Naive thymus-derived CD4-positive, alpha-beta T cell (primary cell): ENCODE measurements around the gene PTPRK. TPM values are rescaled to one million over a fixed set of nuclear protein-coding genes. Genes with fewer than 3 reads are reported as not detected.
A peak's percentile ranks its signal among the peaks of the same experiment; 100 is the strongest.
"Not testable (repeated sequence)": the region's sequence is repeated elsewhere in the genome, so short reads cannot be mapped to it uniquely, and the experiment has no call there.

Experiments
- ATAC-seq: fragments of 150-1000 bp; cut with Tn5 transposase; 2 replicates; pipeline ENCODE4 v1.10.0; 2021; ENCODE audit warnings: mild to moderate bottlenecking, moderate library complexity
- CTCF ChIA-PET: fragments of 350-600 bp; sonication (Branson Sonifier 250); formaldehyde crosslinking; loops from one replicate; lab custom pipeline; 2021; ENCODE audit warnings: antibody characterized with exemption; lab: Charles Lee
- POLR2A ChIA-PET: fragments of 350-600 bp; sonication (Branson Sonifier 250); formaldehyde crosslinking; loops from one replicate; lab custom pipeline; 2021; ENCODE audit warnings: antibody characterized with exemption, inconsistent platforms; lab: Charles Lee
- DNase-seq, 9 donors: peaks; one replicate each; pipeline versions ENCODE4 v3.0.0 to v3.0.0-alpha.2; 2020 to 2022; ENCODE audit warnings: mixed read lengths in 1 of 9
- H3K27ac ChIP-seq: one replicate; pipeline ENCODE4 v1.7.0; 2013; ENCODE audit warnings: mild to moderate bottlenecking, low read depth, low read length, moderate library complexity
- H3K27me3 ChIP-seq, 2 donors: one replicate each; pipeline ENCODE4 v1.7.0; 2013; ENCODE audit warnings: low read length in 2 of 2, mild to moderate bottlenecking in 2 of 2, moderate library complexity in 2 of 2; ENCODE audit not compliant: control insufficient read depth in 2 of 2, insufficient read depth in 2 of 2
- H3K36me3 ChIP-seq, 3 experiments: 1 replicate in 2 of 3; 2 replicates in 1 of 3; pipeline ENCODE4 v1.7.0; 2013; ENCODE audit warnings: low read length in 3 of 3, mild to moderate bottlenecking in 3 of 3, moderate library complexity in 1 of 3; ENCODE audit not compliant: insufficient read depth in 3 of 3, control insufficient read depth in 2 of 3
- H3K4me1 ChIP-seq, 2 donors: one replicate each; pipeline ENCODE4 v1.7.0; 2013; ENCODE audit warnings: low read length in 2 of 2, mild to moderate bottlenecking in 2 of 2, moderate library complexity in 1 of 2; ENCODE audit not compliant: control insufficient read depth in 2 of 2, insufficient read depth in 2 of 2
- H3K4me3 ChIP-seq: 2 replicates; pipeline ENCODE4 v1.7.0; 2013; ENCODE audit warnings: mild to moderate bottlenecking, low read length
- H3K9me3 ChIP-seq, 3 experiments: 1 replicate in 2 of 3; 2 replicates in 1 of 3; pipeline ENCODE4 v1.7.0; 2013; ENCODE audit warnings: low read length in 3 of 3; ENCODE audit not compliant: control insufficient read depth in 2 of 3
- H3K27ac Mint-ChIP-seq, 9 donors: one replicate each; pipeline ENCODE4 v1.8.0; 2020 to 2022; ENCODE audit warnings: mixed read lengths in 9 of 9, mild to moderate bottlenecking in 8 of 9, moderate library complexity in 5 of 9, inconsistent platforms in 2 of 9
- H3K27me3 Mint-ChIP-seq, 5 donors: one replicate each; pipeline ENCODE4 v1.8.0; 2021 to 2022; ENCODE audit warnings: mixed read lengths in 5 of 5, mild to moderate bottlenecking in 1 of 5
- H3K36me3 Mint-ChIP-seq, 5 donors: one replicate each; pipeline ENCODE4 v1.8.0; 2020 to 2022; ENCODE audit warnings: mixed read lengths in 5 of 5, mild to moderate bottlenecking in 3 of 5, inconsistent platforms in 1 of 5
- H3K4me1 Mint-ChIP-seq, 7 donors: one replicate each; pipeline ENCODE4 v1.8.0; 2020 to 2022; ENCODE audit warnings: mixed read lengths in 7 of 7, mild to moderate bottlenecking in 3 of 7, inconsistent platforms in 1 of 7
- H3K4me3 Mint-ChIP-seq, 10 donors: one replicate each; pipeline ENCODE4 v1.8.0; 2020 to 2022; ENCODE audit warnings: mild to moderate bottlenecking in 10 of 10, mixed read lengths in 10 of 10, moderate library complexity in 6 of 10, inconsistent platforms in 2 of 10
- H3K9me3 Mint-ChIP-seq, 11 donors: one replicate each; pipeline ENCODE4 v1.8.0; 2020 to 2022; ENCODE audit warnings: mixed read lengths in 11 of 11, mild to moderate bottlenecking in 4 of 11, inconsistent platforms in 1 of 11, moderate library complexity in 1 of 11
- intact Hi-C, 2 donors: fragments of 100-400 bp; cut with micrococcal nuclease; formaldehyde crosslinking; loops; one replicate each; pipeline ENCODE4 v1.15.1; 2023
- polyA plus RNA-seq, 2 donors: library from polyadenylated mRNA; unstranded; fragments of 300-500 nt; fragmentation: Illumina TruSeq; gene quantifications; one replicate each; pipeline ENCODE4 v1.2.3, GENCODE V29; 2021
- total RNA-seq, 6 experiments: library from RNA in 5 of 6; stranded (reverse) in 5 of 6; gene quantifications; 1 replicate in 5 of 6; 2 replicates in 1 of 6; pipeline ENCODE4 v1.2.3 and lab custom pipeline; 2021 to 2026

PTPRK gene
- total and polyA plus RNA-seq, 7 experiments from 2014 or later: 1.3 to 6.5 (median 2.3) TPM

GRCh38 chr6:127933852-127934840 is 586.3 kb downstream of the PTPRK start:
- peak; percentile 93 for ATAC-seq
- Histone ChIP-seq H3K4me1 (peaks cover 35 to 41% of the 10 kb centered on the region in 2 donors), H3K27me3 (no peaks in the 10 kb centered on the region), H3K36me3 (no peaks in the 10 kb centered on the region), H3K27ac (peak overlapping the region; percentile 66), H3K9me3 (peaks cover 0 to 8% (median 6%) of the 10 kb centered on the region in 3 experiments), H3K4me3 (peak overlapping the region; percentile 31)
- POLR2A ChIA-PET: interaction anchor here (0.7 to 5.6 kb wide), 22 partner anchors 10 to 218 kb away, joined by 3 to 30 read pairs (median 5); partner anchors contain the start of gene THEMIS
- CTCF ChIA-PET: interaction anchor here (0.7 to 2.0 kb wide), 7 partner anchors 13 to 38 kb away, joined by 3 to 13 read pairs (median 4); partner anchors contain the start of gene THEMIS
- peak in 8 of 9 donors; percentile 31 to 84 (median 76) for DNase-seq
- peaks cover 0 to 23% (median 6%) of the 10 kb centered on the region in 11 donors for H3K9me3 Mint-ChIP-seq
- intact Hi-C loops: loop anchor here (1.0 kb wide), 7 partner anchors 11 to 79 kb away; partner anchors contain the start of gene THEMIS (in 2 of the 2)
- H3K36me3 Mint-ChIP-seq: peaks cover 0 to 46% (median 3%) of the 10 kb centered on the region in 5 donors
- peak overlapping the region; percentile 82 to 97 (median 91) for H3K27ac Mint-ChIP-seq
- peak overlapping the region; percentile 49 to 83 (median 70) for H3K4me3 Mint-ChIP-seq
- H3K27me3 Mint-ChIP-seq: no peaks in the 10 kb centered on the region
- H3K4me1 Mint-ChIP-seq: peaks cover 18 to 63% (median 55%) of the 10 kb centered on the region in 7 donors

GRCh38 chr6:127933137-127933536 is 587.3 kb downstream of the PTPRK start:
- Mint-ChIP-seq H3K4me1 (peaks cover 17 to 54% (median 45%) of the 10 kb centered on the region in 7 donors), H3K36me3 (peaks cover 4 to 54% (median 6%) of the 10 kb centered on the region in 5 donors), H3K27me3 (no peaks in the 10 kb centered on the region), H3K4me3 (peak overlapping the region in 5 of 10 donors; percentile 19 to 34 (median 21)), H3K9me3 (peaks cover 0 to 32% (median 12%) of the 10 kb centered on the region in 11 donors), H3K27ac (peak overlapping the region; percentile 57 to 97 (median 84))
- Histone ChIP-seq H3K4me1 (peaks cover 33% of the 10 kb centered on the region in 2 donors), H3K27ac (no peak overlapping the region), H3K27me3 (no peaks in the 10 kb centered on the region), H3K9me3 (peaks cover 0 to 8% (median 6%) of the 10 kb centered on the region in 3 experiments), H3K36me3 (no peaks in the 10 kb centered on the region), H3K4me3 (no peak overlapping the region)
- DNase-seq (no peak), ATAC-seq (no peak)
- POLR2A ChIA-PET: interaction anchor here (0.6 kb wide), 1 partner anchor 8 kb away, joined by 4 read pairs; no protein-coding TSS in a partner anchor
- intact Hi-C loops: no loop called here
- CTCF ChIA-PET: no interaction called here

GRCh38 chr6:127932708-127933107 is 587.7 kb downstream of the PTPRK start:
- Mint-ChIP-seq H3K9me3 (peaks cover 0 to 35% (median 14%) of the 10 kb centered on the region in 11 donors), H3K27me3 (no peaks in the 10 kb centered on the region), H3K4me3 (peak overlapping the region in 5 of 10 donors; percentile 5 to 34 (median 23)), H3K27ac (peak overlapping the region; percentile 57 to 97 (median 84)), H3K4me1 (peaks cover 15 to 50% (median 40%) of the 10 kb centered on the region in 7 donors), H3K36me3 (peaks cover 4 to 57% (median 7%) of the 10 kb centered on the region in 5 donors)
- intact Hi-C loops: no loop called here
- ATAC-seq (no peak), DNase-seq (no peak)
- Histone ChIP-seq H3K27ac (no peak overlapping the region), H3K9me3 (peaks cover 0 to 8% (median 6%) of the 10 kb centered on the region in 3 experiments), H3K4me3 (peak overlapping the region; percentile 6), H3K36me3 (no peaks in the 10 kb centered on the region), H3K4me1 (peaks cover 29 to 30% of the 10 kb centered on the region in 2 donors), H3K27me3 (no peaks in the 10 kb centered on the region)
- ChIA-PET POLR2A (interaction anchor here (1.0 kb wide), 1 partner anchor 28 kb away, joined by 3 read pairs; no protein-coding TSS in a partner anchor), CTCF (interaction anchor here (1.0 kb wide), 1 partner anchor 10 kb away, joined by 3 read pairs; no protein-coding TSS in a partner anchor)

- H3K27ac Mint-ChIP-seq, ATAC-seq, H3K27me3 Mint-ChIP-seq, H3K4me3 ChIP-seq, H3K36me3 ChIP-seq, H3K4me3 Mint-ChIP-seq, H3K27me3 ChIP-seq, POLR2A ChIA-PET, DNase-seq, H3K9me3 ChIP-seq, intact Hi-C loops, H3K27ac ChIP-seq: not testable (repeated sequence)
- peaks cover 21 to 54% (median 44%) of the 10 kb centered on the region in 7 donors for H3K4me1 Mint-ChIP-seq
- H3K4me1 ChIP-seq: peaks cover 34 to 39% of the 10 kb centered on the region in 2 donors
- H3K36me3 Mint-ChIP-seq: peaks cover 4 to 68% (median 14%) of the 10 kb centered on the region in 5 donors
- peaks cover 6 to 57% (median 27%) of the 10 kb centered on the region in 11 donors for H3K9me3 Mint-ChIP-seq
- CTCF ChIA-PET: interaction anchor here (1.1 kb wide), 1 partner anchor 24 kb away, joined by 3 read pairs; no protein-coding TSS in a partner anchor
Measured at GRCh38 chr6:127926441-127926840, 594.0 kb downstream of the PTPRK start.

- Histone ChIP-seq H3K4me3 (no peak overlapping the region), H3K36me3 (no peaks in the 10 kb centered on the region), H3K27me3 (no peaks in the 10 kb centered on the region), H3K27ac (no peak overlapping the region), H3K4me1 (peaks cover 54 to 59% of the 10 kb centered on the region in 2 donors), H3K9me3 (no peaks in the 10 kb centered on the region)
- Mint-ChIP-seq H3K27ac (peak overlapping the region in 5 of 9 donors; percentile 6 to 98 (median 16)), H3K4me1 (peaks cover 28 to 72% (median 59%) of the 10 kb centered on the region in 7 donors), H3K4me3 (peak overlapping the region in 5 of 10 donors; percentile 5 to 88 (median 21)), H3K36me3 (peaks cover 4 to 57% (median 14%) of the 10 kb centered on the region in 5 donors), H3K27me3 (no peaks in the 10 kb centered on the region), H3K9me3 (peaks cover 6 to 47% (median 25%) of the 10 kb centered on the region in 11 donors)
- intact Hi-C loops: no loop called here
- ChIA-PET CTCF (interaction anchor here (0.7 to 1.2 kb wide), 2 partner anchors 25 to 26 kb away, joined by 3 to 4 read pairs; no protein-coding TSS in a partner anchor), POLR2A (interaction anchor here (1.0 to 1.6 kb wide), 2 partner anchors 9 to 10 kb away, joined by 4 read pairs; no protein-coding TSS in a partner anchor)
- DNase-seq: no peak
- ATAC-seq: no peak
Measured at GRCh38 chr6:127924440-127924839, 596.0 kb downstream of the PTPRK start.

- ATAC-seq: no peak
- no peak for DNase-seq
- Histone ChIP-seq H3K27ac (no peak overlapping the region), H3K4me1 (peaks cover 58 to 63% of the 10 kb centered on the region in 2 donors), H3K36me3 (no peaks in the 10 kb centered on the region), H3K9me3 (no peaks in the 10 kb centered on the region), H3K27me3 (no peaks in the 10 kb centered on the region), H3K4me3 (no peak overlapping the region)
- H3K4me1 Mint-ChIP-seq: peaks cover 31 to 76% (median 63%) of the 10 kb centered on the region in 7 donors
- H3K4me3 Mint-ChIP-seq: peak overlapping the region in 4 of 10 donors; percentile 16 to 88 (median 39)
- H3K27me3 Mint-ChIP-seq: no peaks in the 10 kb centered on the region
- ChIA-PET CTCF (interaction anchor here (1.2 kb wide), 1 partner anchor 25 kb away, joined by 4 read pairs; no protein-coding TSS in a partner anchor), POLR2A (interaction anchor here (1.6 kb wide), 1 partner anchor 10 kb away, joined by 4 read pairs; no protein-coding TSS in a partner anchor)
- H3K9me3 Mint-ChIP-seq: peaks cover 6 to 44% (median 24%) of the 10 kb centered on the region in 11 donors
- intact Hi-C loops: no loop called here
- H3K36me3 Mint-ChIP-seq: peaks cover 4 to 54% (median 13%) of the 10 kb centered on the region in 5 donors
- H3K27ac Mint-ChIP-seq: peak overlapping the region in 4 of 9 donors; percentile 6 to 98 (median 35)
Measured at GRCh38 chr6:127924031-127924430, 596.4 kb downstream of the PTPRK start.
